RWPE1 (cell line): ENCODE results near the gene PTGFRN.

Experiments used
- CTCF ChIA-PET: fragments of 350-600 bp; sonication (Branson Sonifier 250); formaldehyde crosslinking; extraction: SDS; loops from one replicate; lab custom pipeline; 2021; lab: Yijun Ruan, JAX
- POLR2A ChIA-PET: fragments of 400-600 bp; formaldehyde crosslinking; extraction: SDS; loops from one replicate; lab custom pipeline; 2020; ENCODE audit warnings: antibody characterized with exemption; ENCODE audit not compliant: low non-redundant PET; lab: Yijun Ruan, JAX
- DNase-seq: peaks from one replicate; pipeline ENCODE4 v3.0.0; 2012; ENCODE audit warnings: low spot score
- H3K27ac ChIP-seq: fragments of 450-650 bp; 2 replicates; pipeline ENCODE4 v1.5.1; 2017
- TF ChIP-seq, protein P1 (sequence below): fragments of 450-650 bp; conservative IDR thresholded peaks from 2 replicates; pipeline ENCODE4 v1.5.1; 2017; ENCODE audit warnings: low read depth, mild to moderate bottlenecking

PTGFRN gene

DNA sequence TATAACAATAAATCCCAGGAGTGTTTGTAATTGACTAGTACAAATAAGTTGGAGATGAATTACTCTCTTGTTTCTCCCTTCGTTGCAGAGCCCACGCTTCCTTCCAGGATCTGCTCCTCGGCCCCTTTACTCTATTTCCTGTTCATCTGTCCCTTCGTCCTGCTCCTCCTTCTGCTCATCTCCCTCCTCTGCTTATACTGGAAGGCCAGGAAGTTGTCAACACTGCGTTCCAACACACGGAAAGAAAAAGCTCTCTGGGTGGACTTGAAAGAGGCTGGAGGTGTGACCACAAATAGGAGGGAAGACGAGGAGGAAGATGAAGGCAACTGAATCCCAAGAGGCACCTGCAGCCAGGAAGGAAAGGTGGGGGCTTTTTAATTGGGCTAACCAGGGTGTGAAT, 124.1 kb downstream of the PTGFRN start:
- TF ChIP-seq, protein P1, sequence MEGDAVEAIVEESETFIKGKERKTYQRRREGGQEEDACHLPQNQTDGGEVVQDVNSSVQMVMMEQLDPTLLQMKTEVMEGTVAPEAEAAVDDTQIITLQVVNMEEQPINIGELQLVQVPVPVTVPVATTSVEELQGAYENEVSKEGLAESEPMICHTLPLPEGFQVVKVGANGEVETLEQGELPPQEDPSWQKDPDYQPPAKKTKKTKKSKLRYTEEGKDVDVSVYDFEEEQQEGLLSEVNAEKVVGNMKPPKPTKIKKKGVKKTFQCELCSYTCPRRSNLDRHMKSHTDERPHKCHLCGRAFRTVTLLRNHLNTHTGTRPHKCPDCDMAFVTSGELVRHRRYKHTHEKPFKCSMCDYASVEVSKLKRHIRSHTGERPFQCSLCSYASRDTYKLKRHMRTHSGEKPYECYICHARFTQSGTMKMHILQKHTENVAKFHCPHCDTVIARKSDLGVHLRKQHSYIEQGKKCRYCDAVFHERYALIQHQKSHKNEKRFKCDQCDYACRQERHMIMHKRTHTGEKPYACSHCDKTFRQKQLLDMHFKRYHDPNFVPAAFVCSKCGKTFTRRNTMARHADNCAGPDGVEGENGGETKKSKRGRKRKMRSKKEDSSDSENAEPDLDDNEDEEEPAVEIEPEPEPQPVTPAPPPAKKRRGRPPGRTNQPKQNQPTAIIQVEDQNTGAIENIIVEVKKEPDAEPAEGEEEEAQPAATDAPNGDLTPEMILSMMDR: no peak
- H3K27ac ChIP-seq: no peak overlapping the region
- DNase-seq: no peak
- POLR2A ChIA-PET: no interaction called here
- CTCF ChIA-PET: no interaction called here

DNA sequence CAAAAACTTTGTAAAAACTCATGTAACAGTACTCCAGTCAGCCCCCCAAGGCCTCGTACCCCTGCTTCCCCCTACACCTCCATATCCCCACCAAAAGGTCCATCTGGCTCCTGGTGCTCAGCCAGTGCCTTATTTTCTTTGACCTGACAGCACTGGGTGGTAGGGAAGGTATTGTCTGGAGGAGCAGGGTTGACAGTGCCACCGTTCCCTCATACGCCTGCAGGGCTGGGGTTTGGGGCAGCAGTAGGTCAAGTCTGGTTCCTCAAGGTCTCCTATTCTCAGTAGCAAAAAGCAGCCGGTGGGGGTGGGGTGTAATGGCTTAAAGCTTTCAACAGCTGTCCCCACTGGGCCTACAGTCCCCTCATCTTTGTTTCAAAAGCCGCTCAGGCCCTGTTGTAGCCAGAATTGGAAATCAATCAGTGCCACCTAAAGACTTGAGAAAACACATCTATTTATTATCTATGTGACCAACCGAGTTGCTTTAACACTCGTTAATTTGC, 125.1 kb downstream of the PTGFRN start:
- no peak for DNase-seq
- ChIA-PET POLR2A (no interaction called here), CTCF (no interaction called here)
- no peak overlapping the region for H3K27ac ChIP-seq
- TF ChIP-seq, protein P1: no peak

DNA sequence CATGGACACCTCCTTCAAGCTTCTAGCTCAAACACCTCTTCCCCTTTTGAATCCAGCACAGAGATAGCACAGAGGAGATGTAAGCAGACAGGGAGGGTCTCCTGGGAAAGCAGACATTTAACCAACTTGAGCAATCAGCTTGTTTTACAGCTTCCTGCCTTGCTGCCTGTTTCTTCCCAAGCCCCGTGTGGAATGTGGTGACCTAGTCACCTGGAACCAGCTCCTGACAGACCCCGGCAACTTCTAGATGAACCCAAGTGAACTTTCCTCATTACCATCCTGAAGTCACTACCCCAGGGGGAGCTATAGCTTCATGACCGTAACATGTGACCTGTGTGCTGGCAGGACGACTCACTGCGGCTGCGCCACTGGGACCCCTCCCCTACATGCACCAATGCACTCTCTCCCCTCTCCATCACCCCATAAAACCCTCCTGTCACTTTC, 126.3 kb downstream of the PTGFRN start:
- ChIA-PET POLR2A (no interaction called here), CTCF (interaction anchor here (0.7 kb wide), 1 partner anchor 102 kb away, joined by 8 read pairs; no protein-coding TSS in a partner anchor)
- H3K27ac ChIP-seq: no peak overlapping the region
- DNase-seq: no peak
- TF ChIP-seq, protein P1: no peak

DNA sequence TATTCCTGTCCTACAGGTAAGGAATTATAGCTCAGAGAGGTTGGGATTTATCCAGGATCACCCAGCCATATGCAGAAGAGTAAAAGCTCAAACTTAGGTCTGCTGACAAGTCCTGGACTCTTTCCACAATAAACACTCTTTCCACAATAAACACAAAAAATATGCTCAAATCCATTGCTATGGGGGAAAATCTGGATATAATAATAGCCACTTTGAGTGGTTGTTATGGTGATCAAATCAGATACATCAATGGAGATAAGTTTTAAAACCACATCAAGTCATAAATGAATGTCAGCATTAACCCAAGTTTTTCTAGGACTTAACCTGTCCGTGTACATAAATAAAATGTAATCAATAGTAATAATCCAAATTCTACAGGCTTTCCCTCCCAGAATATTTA, 128.1 kb downstream of the PTGFRN start:
- H3K27ac ChIP-seq: no peak overlapping the region
- TF ChIP-seq, protein P1: no peak
- ChIA-PET POLR2A (no interaction called here), CTCF (no interaction called here)
- DNase-seq: no peak

DNA sequence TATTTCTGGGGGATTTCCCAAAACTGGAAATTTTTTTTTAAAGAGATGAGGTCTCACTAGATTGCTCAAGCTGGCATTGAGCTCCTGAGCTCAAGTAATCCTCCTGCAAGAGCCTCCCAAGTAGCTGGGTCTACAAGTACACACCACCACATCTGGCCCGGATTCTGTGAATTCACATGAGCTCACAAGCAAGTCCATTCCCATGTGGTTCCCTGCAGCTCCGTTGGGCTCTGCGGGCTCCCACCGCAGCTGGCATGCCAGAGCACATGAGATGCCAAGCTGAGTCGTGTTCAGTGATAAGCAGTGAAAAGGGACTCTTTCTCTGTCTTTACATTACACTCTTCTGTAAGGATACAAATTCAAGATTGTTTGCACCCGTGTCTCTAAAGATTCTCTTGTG, 128.5 kb downstream of the PTGFRN start:
- no peak overlapping the region for H3K27ac ChIP-seq
- TF ChIP-seq, protein P1: no peak
- POLR2A ChIA-PET: no interaction called here
- no peak for DNase-seq
- CTCF ChIA-PET: no interaction called here
